IMR-90 (cell line): ENCODE measurements around the gene UNC13B. TPM values are rescaled to one million over a fixed set of nuclear protein-coding genes. Genes with fewer than 3 reads are reported as not detected.

ENCODE experiments used
- ATAC-seq: fragments of 200-7000 bp; cut with Tn5 transposase; 2 replicates; pipeline ENCODE4 v1.9.1; 2020; ENCODE audit warnings: low read depth, mild to moderate bottlenecking, moderate library complexity
- BruUV-seq: library from RNA; stranded (reverse); fragments of 400-500 nt; replicated peaks from 2 replicates; lab custom pipeline; 2021; lab: Mats Ljungman, UMichigan
- CTCF ChIA-PET: fragments of 300-600 bp; formaldehyde crosslinking; extraction: SDS; loops from one replicate; lab custom pipeline; 2021; ENCODE audit warnings: antibody characterized with exemption; lab: Yijun Ruan, JAX
- POLR2A ChIA-PET: fragments of 300-600 bp; sonication (Branson Sonifier 250); formaldehyde crosslinking; loops from one replicate; lab custom pipeline; 2022; ENCODE audit warnings: antibody characterized with exemption; ENCODE audit not compliant: unreplicated experiment; lab: Charles Lee
- DNase-seq: peaks from one replicate; pipeline ENCODE4 v3.0.0; 2013
- H2AFZ ChIP-seq: replicated peaks from 2 replicates; pipeline ENCODE3; 2013; ENCODE audit warnings: low read length, mild to moderate bottlenecking; ENCODE audit not compliant: poor library complexity
- H2AK5ac ChIP-seq: 2 replicates; pipeline ENCODE4 v1.6.1; 2013; ENCODE audit warnings: low read depth, low read length, inconsistent platforms
- H2AK9ac ChIP-seq: replicated peaks from 2 replicates; pipeline ENCODE3; 2013; ENCODE audit warnings: mild to moderate bottlenecking, low read depth, low read length, moderate library complexity; ENCODE audit not compliant: poor library complexity
- H2BK120ac ChIP-seq: 2 replicates; pipeline ENCODE4 v1.6.1; 2013; ENCODE audit warnings: low read depth, low read length, inconsistent platforms
- H2BK15ac ChIP-seq: 3 replicates; pipeline ENCODE4 v1.6.1; 2013; ENCODE audit warnings: low read depth, low read length, inconsistent platforms
- H2BK20ac ChIP-seq: 2 replicates; pipeline ENCODE4 v1.6.1; 2013; ENCODE audit warnings: low read depth, mild to moderate bottlenecking, inconsistent platforms, low read length, moderate library complexity
- H2BK5ac ChIP-seq: 2 replicates; pipeline ENCODE4 v1.6.1; 2013; ENCODE audit warnings: mild to moderate bottlenecking, low read depth, low read length, inconsistent platforms; ENCODE audit not compliant: poor library complexity, severe bottlenecking
- H3K14ac ChIP-seq: replicated peaks from 2 replicates; pipeline ENCODE4 v1.6.1; 2013; ENCODE audit warnings: low read depth, low read length, inconsistent platforms
- H3K18ac ChIP-seq: 2 replicates; pipeline ENCODE4 v1.6.1; 2013; ENCODE audit warnings: low read depth, low read length, control low read depth
- H3K23ac ChIP-seq: 2 replicates; pipeline ENCODE4 v1.6.1; 2013; ENCODE audit warnings: low read depth, low read length, inconsistent platforms
- H3K27ac ChIP-seq: 2 replicates; pipeline ENCODE4 v1.5.1; 2013; ENCODE audit warnings: mild to moderate bottlenecking, control low read depth, low read length; ENCODE audit not compliant: insufficient read depth
- H3K27me3 ChIP-seq: 2 replicates; pipeline ENCODE4 v1.6.1; 2013; ENCODE audit warnings: low read length; ENCODE audit not compliant: control insufficient read depth, insufficient read depth
- H3K36me3 ChIP-seq: 2 replicates; pipeline ENCODE4 v1.6.1; 2013; ENCODE audit warnings: low read length, mixed read lengths; ENCODE audit not compliant: control insufficient read depth, insufficient read depth
- H3K4ac ChIP-seq: 2 replicates; pipeline ENCODE4 v1.6.1; 2013; ENCODE audit warnings: low read depth, low read length, inconsistent platforms
- H3K4me1 ChIP-seq: 2 replicates; pipeline ENCODE4 v1.6.1; 2013; ENCODE audit warnings: low read length, mixed read lengths; ENCODE audit not compliant: control insufficient read depth, insufficient read depth
- H3K4me2 ChIP-seq: 2 replicates; pipeline ENCODE4 v1.6.1; 2013; ENCODE audit warnings: low read depth, mild to moderate bottlenecking, control low read depth, low read length, moderate library complexity
- H3K4me3 ChIP-seq: 2 replicates; pipeline ENCODE4 v1.5.1; 2013; ENCODE audit warnings: low read depth, mild to moderate bottlenecking, control low read depth, low read length, moderate library complexity; ENCODE audit not compliant: insufficient read depth
- H3K56ac ChIP-seq: 2 replicates; pipeline ENCODE4 v1.6.1; 2013; ENCODE audit warnings: low read length, inconsistent platforms; ENCODE audit not compliant: insufficient read depth; ENCODE audit errors: extremely low read depth
- H3K79me1 ChIP-seq, 2 experiments: 2 replicates each; pipeline ENCODE4 v1.6.1; 2013; ENCODE audit warnings: low read length in 2 of 2, inconsistent platforms in 1 of 2, low read depth in 1 of 2
- H3K9ac ChIP-seq: 2 replicates; pipeline ENCODE4 v1.6.1; 2013; ENCODE audit warnings: low read depth, low read length, control low read depth
- H3K9me1 ChIP-seq: 2 replicates; pipeline ENCODE4 v1.6.1; 2013; ENCODE audit warnings: low read length, inconsistent platforms; ENCODE audit not compliant: insufficient read depth
- H3K9me3 ChIP-seq: 2 replicates; pipeline ENCODE4 v1.6.1; 2013; ENCODE audit warnings: low read length; ENCODE audit not compliant: control insufficient read depth, insufficient read depth
- H4K20me1 ChIP-seq: 2 replicates; pipeline ENCODE4 v1.6.1; 2013; ENCODE audit warnings: low read length, inconsistent platforms; ENCODE audit not compliant: insufficient read depth
- H4K5ac ChIP-seq: 2 replicates; pipeline ENCODE4 v1.6.1; 2013; ENCODE audit warnings: mild to moderate bottlenecking, low read depth, low read length, control low read depth
- H4K8ac ChIP-seq, 2 experiments: 2 replicates each; pipeline ENCODE4 v1.6.1; 2013; ENCODE audit warnings: low read depth in 2 of 2, low read length in 2 of 2, control low read depth in 1 of 2, inconsistent platforms in 1 of 2
- H4K91ac ChIP-seq: 2 replicates; pipeline ENCODE4 v1.6.1; 2013; ENCODE audit warnings: low read depth, low read length, inconsistent platforms; ENCODE audit not compliant: insufficient read depth
- CHD1 ChIP-seq: IDR thresholded peaks from 2 replicates; pipeline ENCODE4 v1.6.1; 2012; ENCODE audit warnings: low read depth, low read length, improper control_type of control experiment
- CTCF ChIP-seq: conservative IDR thresholded peaks from 2 replicates; pipeline ENCODE4 v1.5.1; 2012; ENCODE audit warnings: mild to moderate bottlenecking, low read depth, low read length, improper control_type of control experiment
- ELK1 ChIP-seq: fragments of 150-350 bp; IDR thresholded peaks from 2 replicates; pipeline ENCODE4 v1.6.1; 2016; ENCODE audit warnings: low read depth, mild to moderate bottlenecking, low read length, moderate library complexity, borderline replicate concordance
- NFE2L2 ChIP-seq: fragments of 150-350 bp; IDR thresholded peaks from 2 replicates; pipeline ENCODE4 v1.6.1; 2016; ENCODE audit warnings: low read depth, mild to moderate bottlenecking, low read length
- RAD21 ChIP-seq: IDR thresholded peaks from 2 replicates; pipeline ENCODE4 v1.6.1; 2012; ENCODE audit warnings: low read length, improper control_type of control experiment
- RCOR1 ChIP-seq: IDR thresholded peaks from 2 replicates; pipeline ENCODE4 v1.6.1; 2012; ENCODE audit warnings: mild to moderate bottlenecking, low read length, improper control_type of control experiment; ENCODE audit not compliant: insufficient replicate concordance
- RFX5 ChIP-seq: IDR thresholded peaks from 2 replicates; pipeline ENCODE4 v1.8.0; 2012; ENCODE audit warnings: low read depth, mild to moderate bottlenecking, low read length, moderate library complexity
- SMC3 ChIP-seq: fragments of 150-350 bp; IDR thresholded peaks from 2 replicates; pipeline ENCODE4 v1.6.1; 2016; ENCODE audit warnings: low read depth, mild to moderate bottlenecking, antibody characterized with exemption, low read length, moderate library complexity
- WGBS, 2 experiments: methylation state at CpG; one replicate each; pipeline versions ENCODE4 v1.1.5 to v1.1.7; 2013; ENCODE audit warnings: missing lambda C conversion rate in 2 of 2; ENCODE audit not compliant: insufficient read length in 1 of 2; ENCODE audit errors: extremely low coverage in 2 of 2; 5-methylcytosine and 5-hydroxymethylcytosine counted together
- dilution Hi-C: fragments of 300-500 bp; cut with HindIII; formaldehyde crosslinking; loops from one replicate; pipeline ENCODE4 v1.14.3; 2018; ENCODE audit warnings: low sequenced_read_pairs; ENCODE audit not compliant: unreplicated experiment
- in situ Hi-C: fragments of 300-500 bp; cut with MboI; formaldehyde crosslinking; loops from 3 replicates; pipeline ENCODE4 v1.14.3; 2019; ENCODE audit warnings: low sequenced_read_pairs, inconsistent platforms, mixed read lengths
- intact Hi-C: fragments of 100-400 bp; cut with micrococcal nuclease; formaldehyde crosslinking; loops from 2 replicates; pipeline ENCODE4 v1.10.0; 2022
- polyA plus RNA-seq, 3 experiments: library from polyadenylated mRNA; depleted of rRNA; stranded (reverse); fragments of >200 nt; gene quantifications; 2 replicates each; pipeline ENCODE4 v1.2.3, GENCODE V29; 2012; ENCODE audit warnings: low replicate concordance in 1 of 3
- total RNA-seq: library from RNA; depleted of rRNA; stranded (reverse); fragments of >200 nt; gene quantifications from 2 replicates; pipeline ENCODE4 v1.2.3, GENCODE V29; 2012
- TF ChIP-seq, protein P1 (sequence below): fragments of 150-350 bp; IDR thresholded peaks from 2 replicates; pipeline ENCODE4 v1.6.1; 2017; ENCODE audit warnings: mild to moderate bottlenecking, antibody characterized with exemption, low read length, low read depth

The UNC13B gene
- total and polyA plus RNA-seq, 2 of the 4 experiments (the other 2 are of a cell fraction): 7.5 to 14.3 TPM

DNA sequence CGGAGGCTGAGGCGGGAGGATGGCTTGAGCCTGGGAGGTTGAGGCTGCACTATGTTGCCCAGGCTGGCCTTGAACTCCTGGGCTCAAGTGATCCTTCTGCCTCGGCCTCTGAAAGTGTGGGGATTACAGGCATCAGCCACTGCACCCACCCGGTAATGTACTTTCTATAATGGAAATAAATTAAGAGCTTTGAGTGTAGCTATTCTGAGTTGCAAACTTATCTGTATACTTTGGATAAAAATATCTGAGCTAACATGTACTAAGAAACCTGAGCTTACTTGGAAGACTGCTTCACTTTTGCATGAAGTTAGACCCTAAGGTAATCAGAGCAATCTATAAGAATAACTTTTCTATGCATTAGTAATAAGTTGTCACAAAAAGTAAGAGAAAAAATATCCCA is 50.0 kb downstream of the UNC13B start:
- intact Hi-C loops: no loop called here
- no peaks in the 10 kb centered on the region for H3K36me3 ChIP-seq
- no peak overlapping the region for H2AK9ac ChIP-seq
- no peak overlapping the region for H3K4me2 ChIP-seq
- ChIA-PET CTCF (interaction anchor here (0.6 kb wide), 1 partner anchor 1251 kb away, joined by 3 read pairs; no protein-coding TSS in a partner anchor), POLR2A (no interaction called here)
- no peak overlapping the region for H2BK5ac ChIP-seq
- H2BK120ac ChIP-seq: no peak overlapping the region
- DNase-seq (no peak), ATAC-seq (no peak)
- H4K5ac ChIP-seq: no peak overlapping the region
- H3K56ac ChIP-seq: no peak overlapping the region
- TF ChIP-seq RFX5 (no peak), NFE2L2 (no peak), CTCF (no peak), ELK1 (no peak), SMC3 (no peak), RAD21 (no peak), RCOR1 (no peak), CHD1 (no peak)
- TF ChIP-seq, protein P1, sequence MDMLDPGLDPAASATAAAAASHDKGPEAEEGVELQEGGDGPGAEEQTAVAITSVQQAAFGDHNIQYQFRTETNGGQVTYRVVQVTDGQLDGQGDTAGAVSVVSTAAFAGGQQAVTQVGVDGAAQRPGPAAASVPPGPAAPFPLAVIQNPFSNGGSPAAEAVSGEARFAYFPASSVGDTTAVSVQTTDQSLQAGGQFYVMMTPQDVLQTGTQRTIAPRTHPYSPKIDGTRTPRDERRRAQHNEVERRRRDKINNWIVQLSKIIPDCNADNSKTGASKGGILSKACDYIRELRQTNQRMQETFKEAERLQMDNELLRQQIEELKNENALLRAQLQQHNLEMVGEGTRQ: no peak
- WGBS, 2 experiments: no CpG with 5 or more reads among the region's 4 CpGs
- no peaks in the 10 kb centered on the region for H3K27me3 ChIP-seq
- no peak overlapping the region for H3K9ac ChIP-seq
- no peak overlapping the region for H4K8ac ChIP-seq
- H3K9me3 ChIP-seq: no peaks in the 10 kb centered on the region
- no peak overlapping the region for H3K27ac ChIP-seq
- no peak overlapping the region for H2BK15ac ChIP-seq
- no peak overlapping the region for H2AK5ac ChIP-seq
- H3K4me1 ChIP-seq: no peaks in the 10 kb centered on the region
- no peaks in the 10 kb centered on the region; a peak in 1 of 4 replicates for H3K79me1 ChIP-seq
- no peak overlapping the region for H3K4me3 ChIP-seq
- in situ Hi-C loops: no loop called here
- H3K14ac ChIP-seq: no peak overlapping the region
- dilution Hi-C loops: no loop called here
- no peak overlapping the region for H2AFZ ChIP-seq
- H4K91ac ChIP-seq: no peak overlapping the region
- no peak overlapping the region for H3K18ac ChIP-seq
- no TSS peak for BruUV-seq
- H2BK20ac ChIP-seq: no peak overlapping the region
- H4K20me1 ChIP-seq: no peaks in the 10 kb centered on the region
- no peaks in the 10 kb centered on the region for H3K9me1 ChIP-seq
- no peak overlapping the region for H3K23ac ChIP-seq
- no peak overlapping the region for H3K4ac ChIP-seq
